Kidney epithelial cell (primary cell): Measurements from ENCODE around the gene CCR9. TPM values are rescaled to one million over a fixed set of nuclear protein-coding genes. Genes with fewer than 3 reads are reported as not detected.

Experiments
- DNase-seq: peaks from one replicate; pipeline ENCODE4 v3.0.0-alpha.2; 2010; ENCODE audit warnings: low read depth
- H3K27me3 ChIP-seq: 2 replicates; pipeline ENCODE4 v1.6.0; 2011; ENCODE audit warnings: low read length; ENCODE audit not compliant: control insufficient read depth, insufficient read depth
- H3K36me3 ChIP-seq: 2 replicates; pipeline ENCODE4 v1.5.1; 2011; ENCODE audit warnings: low read length; ENCODE audit not compliant: control insufficient read depth, insufficient read depth
- H3K4me3 ChIP-seq: 2 replicates; pipeline ENCODE4 v1.5.1; 2011; ENCODE audit warnings: low read depth, mild to moderate bottlenecking, control low read depth, low read length
- CTCF ChIP-seq: IDR thresholded peaks from 2 replicates; pipeline ENCODE4 v1.5.1; 2011; ENCODE audit warnings: mild to moderate bottlenecking, moderate library complexity, low read length, control low read depth, inconsistent platforms; ENCODE audit not compliant: insufficient read depth, poor library complexity, severe bottlenecking
- total RNA-seq: library from RNA; depleted of rRNA; stranded (reverse); fragments of >200 nt; gene quantifications from 2 replicates; pipeline ENCODE4 v1.2.3, GENCODE V29; 2015

CCR9 gene
- total RNA-seq, 1 donor from 2014 or later, result not detected

DNA sequence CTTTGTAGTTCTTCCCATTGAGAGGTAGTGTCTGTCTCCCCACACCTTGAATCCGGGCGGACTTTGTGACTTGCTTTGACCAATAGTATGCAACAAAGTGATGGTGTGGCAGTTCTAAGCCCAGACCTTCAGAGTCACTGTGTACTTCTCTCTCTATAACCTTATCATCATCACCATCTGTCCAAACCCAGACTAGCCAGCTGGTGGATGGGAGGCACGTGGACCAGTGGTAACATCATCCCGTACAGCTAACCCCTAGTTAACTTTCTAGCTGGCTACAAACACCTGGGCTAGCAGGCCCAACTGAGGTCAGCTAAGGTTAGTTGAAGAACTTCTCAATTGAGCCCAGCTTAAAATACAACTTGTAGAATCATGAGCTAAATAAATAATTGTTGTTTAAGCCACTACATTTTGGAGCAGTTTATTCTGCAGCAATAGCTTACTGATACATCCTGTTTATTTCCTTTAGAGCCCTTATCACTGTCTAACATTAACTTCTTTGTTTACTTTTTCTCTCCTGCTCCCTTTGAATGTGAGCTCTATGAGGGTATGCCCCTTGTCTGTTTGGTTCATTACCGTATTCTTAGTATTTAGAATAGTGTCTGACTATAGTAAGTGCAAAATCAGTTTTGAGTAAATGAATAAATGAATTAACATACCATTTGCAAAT is 11.5 kb upstream of the CCR9 start:
- no peak overlapping the region for H3K4me3 ChIP-seq
- H3K27me3 ChIP-seq, result no peaks in the 10 kb centered on the region
- no peak for DNase-seq
- no peak for TF ChIP-seq CTCF
- no peaks in the 10 kb centered on the region for H3K36me3 ChIP-seq

DNA sequence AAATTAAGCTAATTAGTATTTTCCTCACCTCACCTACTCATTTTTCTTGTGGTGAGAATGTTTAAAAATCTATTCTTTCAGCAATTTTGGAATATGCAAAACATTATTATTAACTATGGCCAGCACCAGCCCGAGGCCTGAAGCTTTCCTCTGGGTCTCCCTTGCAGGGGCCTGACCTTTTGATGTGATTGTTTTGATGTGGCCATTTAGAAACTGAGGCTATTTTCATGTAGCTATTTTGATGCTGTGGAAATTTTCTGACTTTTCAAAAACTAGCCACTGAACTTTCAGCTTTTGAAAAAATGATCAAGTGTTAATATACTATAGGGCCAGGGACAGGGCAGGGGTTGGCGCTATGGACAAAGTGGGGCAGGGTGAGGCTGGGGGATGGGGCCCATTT is 8.2 kb upstream of the CCR9 start:
- TF ChIP-seq CTCF, result no peak
- no peaks in the 10 kb centered on the region for H3K27me3 ChIP-seq
- DNase-seq, result no peak
- no peaks in the 10 kb centered on the region for H3K36me3 ChIP-seq
- H3K4me3 ChIP-seq, result no peak overlapping the region

- DNase-seq, result no peak
- Histone ChIP-seq H3K36me3 (no peaks in the 10 kb centered on the region), H3K27me3 (no peaks in the 10 kb centered on the region), H3K4me3 (no peak overlapping the region)
- no peak for TF ChIP-seq CTCF
Measured at GRCh38 chr3:45880725-45881077, 5.6 kb upstream of the CCR9 start.

DNA sequence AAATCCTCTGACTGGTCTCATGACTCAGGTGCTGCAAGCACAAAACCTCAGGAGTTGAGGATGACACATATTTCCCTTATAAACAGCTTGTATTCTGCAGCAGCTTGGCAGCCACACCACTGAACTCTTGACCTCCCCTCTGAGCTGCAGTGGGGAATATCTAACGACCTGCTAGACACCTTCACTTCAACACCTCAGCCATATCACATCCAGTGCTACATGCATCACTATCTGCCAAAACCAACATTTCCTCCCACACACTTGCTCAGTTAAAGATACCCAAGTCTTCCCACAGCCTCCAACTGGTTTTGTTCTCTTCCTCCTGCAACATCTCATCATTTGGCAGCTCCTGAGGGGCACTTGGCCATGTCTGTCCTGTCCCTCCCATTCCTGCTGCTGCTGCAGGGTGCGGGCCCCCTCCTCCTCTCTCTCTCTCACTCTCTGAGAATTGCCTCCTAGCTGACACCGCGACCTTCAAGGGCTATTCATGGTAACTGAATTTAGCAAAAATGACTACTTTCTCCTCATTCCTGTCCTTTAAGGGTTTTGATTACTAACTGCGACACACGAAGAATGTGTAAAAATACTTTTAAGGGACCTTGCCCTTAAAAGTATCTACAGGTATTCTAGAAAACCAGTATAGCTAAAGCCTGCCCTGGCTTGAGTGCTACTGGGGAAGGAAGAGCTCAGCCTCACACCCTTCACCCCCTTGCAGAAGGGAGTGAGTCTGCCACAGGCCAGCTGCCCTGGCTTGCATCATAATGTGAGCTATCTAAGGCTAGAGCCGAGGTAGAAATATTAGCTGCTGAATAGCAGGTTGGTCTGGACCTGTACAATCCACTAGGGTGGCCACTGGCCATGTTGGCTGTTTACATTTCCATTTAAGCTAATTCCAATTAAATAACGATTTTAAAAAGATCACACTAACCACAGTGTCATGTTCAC is 5.0 kb upstream of the CCR9 start:
- DNase-seq, result no peak
- H3K27me3 ChIP-seq, result no peaks in the 10 kb centered on the region
- TF ChIP-seq CTCF, result no peak
- H3K4me3 ChIP-seq, result no peak overlapping the region
- H3K36me3 ChIP-seq, result no peaks in the 10 kb centered on the region

- no peaks in the 10 kb centered on the region for H3K36me3 ChIP-seq
- H3K4me3 ChIP-seq, result no peak overlapping the region
- H3K27me3 ChIP-seq, result no peaks in the 10 kb centered on the region
- no peak for DNase-seq
- TF ChIP-seq CTCF, result no peak
Measured at GRCh38 chr3:45884368-45885201, 1.8 kb upstream of the CCR9 start.
